Mesodermal cell (in vitro differentiated cells): ENCODE data around the gene FBXO17.

Source experiments
- H3K27ac ChIP-seq: 2 replicates; pipeline ENCODE4 v1.7.0; 2013; ENCODE audit warnings: mild to moderate bottlenecking, low read depth, low read length, moderate library complexity; ENCODE audit not compliant: severe bottlenecking
- H3K36me3 ChIP-seq: 2 replicates; pipeline ENCODE4 v1.7.1; 2013; ENCODE audit warnings: mild to moderate bottlenecking, low read length, moderate library complexity; ENCODE audit not compliant: control insufficient read depth, insufficient read depth
- H3K4me1 ChIP-seq: one replicate; pipeline ENCODE4 v1.7.1; 2013; ENCODE audit warnings: mild to moderate bottlenecking, low read length; ENCODE audit not compliant: insufficient read depth, control insufficient read depth, poor library complexity, severe bottlenecking
- H3K4me3 ChIP-seq: 2 replicates; pipeline ENCODE4 v1.7.0; 2013; ENCODE audit warnings: low read length, control low read depth, mild to moderate bottlenecking; ENCODE audit not compliant: insufficient read depth, poor library complexity, severe bottlenecking; ENCODE audit errors: extremely low read depth
- H3K9me3 ChIP-seq: 2 replicates; pipeline ENCODE4 v1.7.1; 2013; ENCODE audit warnings: mild to moderate bottlenecking, low read length, moderate library complexity; ENCODE audit not compliant: control insufficient read depth
- WGBS, 2 experiments: methylation state at CpG; one replicate each; pipeline ENCODE4 v1.1.5; 2013; ENCODE audit warnings: missing lambda C conversion rate in 2 of 2; ENCODE audit not compliant: insufficient coverage in 2 of 2; 5-methylcytosine and 5-hydroxymethylcytosine counted together

The FBXO17 gene

DNA sequence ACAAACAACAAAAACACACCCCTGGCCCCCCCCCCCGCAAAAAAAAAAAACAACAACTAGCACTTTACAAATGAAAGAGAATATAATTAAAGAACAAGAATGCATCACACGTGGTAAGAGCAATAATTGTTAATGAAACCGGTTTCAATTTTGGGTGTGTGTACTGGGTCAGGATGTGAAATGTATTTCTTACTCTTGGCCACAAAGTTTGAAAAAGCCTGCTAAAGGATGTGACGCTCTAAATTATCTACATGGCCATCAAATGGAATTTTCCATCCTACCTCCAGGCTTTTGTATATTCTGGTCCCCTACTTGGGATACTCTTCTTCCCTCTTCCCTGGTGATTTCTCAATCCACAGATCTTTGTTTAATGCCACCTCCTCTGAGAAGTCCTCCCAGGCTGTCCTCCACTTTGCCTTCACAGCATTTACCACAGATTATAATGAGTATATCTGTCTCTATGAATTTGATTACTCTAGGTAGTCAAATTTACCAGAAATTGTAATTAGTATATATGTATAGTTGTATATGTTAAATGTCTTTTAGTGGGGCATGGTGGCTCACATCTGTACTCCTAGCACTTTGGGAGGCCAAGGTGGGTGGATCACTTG is 47.0 kb downstream of the FBXO17 start:
- H3K4me1 ChIP-seq: peaks cover 4% of the 10 kb centered on the region
- no peak overlapping the region for H3K4me3 ChIP-seq
- WGBS, 2 experiments: 93 to 100% methylated on average over 1 to 2 of the region's 4 CpGs
- peaks cover 46% of the 10 kb centered on the region for H3K36me3 ChIP-seq
- no peak overlapping the region for H3K27ac ChIP-seq
- H3K9me3 ChIP-seq: peaks cover 2% of the 10 kb centered on the region

- Histone ChIP-seq H3K4me3 (no peak overlapping the region), H3K27ac (no peak overlapping the region)
These were observed 51.2 kb downstream of the FBXO17 start for GRCh38 chr19:38924388-38924787.

GRCh38 chr19:38922482-38922881 is 53.1 kb downstream of the FBXO17 start:
- 94 to 95% methylated on average over 2 to 4 of the region's 5 CpGs for WGBS, 2 experiments
- H3K27ac ChIP-seq: no peak overlapping the region
- no peaks in the 10 kb centered on the region for H3K4me1 ChIP-seq
- H3K36me3 ChIP-seq: peaks cover 40% of the 10 kb centered on the region
- no peaks in the 10 kb centered on the region for H3K9me3 ChIP-seq
- no peak overlapping the region for H3K4me3 ChIP-seq

More at GRCh38 chr19:38924388-38924787, 51.2 kb downstream of the FBXO17 start:
- Histone ChIP-seq H3K4me1 (no peaks in the 10 kb centered on the region), H3K9me3 (no peaks in the 10 kb centered on the region), H3K36me3 (peaks cover 45% of the 10 kb centered on the region)
- 97 to 98% methylated on average over 7 of the region's 7 CpGs for WGBS, 2 experiments

DNA sequence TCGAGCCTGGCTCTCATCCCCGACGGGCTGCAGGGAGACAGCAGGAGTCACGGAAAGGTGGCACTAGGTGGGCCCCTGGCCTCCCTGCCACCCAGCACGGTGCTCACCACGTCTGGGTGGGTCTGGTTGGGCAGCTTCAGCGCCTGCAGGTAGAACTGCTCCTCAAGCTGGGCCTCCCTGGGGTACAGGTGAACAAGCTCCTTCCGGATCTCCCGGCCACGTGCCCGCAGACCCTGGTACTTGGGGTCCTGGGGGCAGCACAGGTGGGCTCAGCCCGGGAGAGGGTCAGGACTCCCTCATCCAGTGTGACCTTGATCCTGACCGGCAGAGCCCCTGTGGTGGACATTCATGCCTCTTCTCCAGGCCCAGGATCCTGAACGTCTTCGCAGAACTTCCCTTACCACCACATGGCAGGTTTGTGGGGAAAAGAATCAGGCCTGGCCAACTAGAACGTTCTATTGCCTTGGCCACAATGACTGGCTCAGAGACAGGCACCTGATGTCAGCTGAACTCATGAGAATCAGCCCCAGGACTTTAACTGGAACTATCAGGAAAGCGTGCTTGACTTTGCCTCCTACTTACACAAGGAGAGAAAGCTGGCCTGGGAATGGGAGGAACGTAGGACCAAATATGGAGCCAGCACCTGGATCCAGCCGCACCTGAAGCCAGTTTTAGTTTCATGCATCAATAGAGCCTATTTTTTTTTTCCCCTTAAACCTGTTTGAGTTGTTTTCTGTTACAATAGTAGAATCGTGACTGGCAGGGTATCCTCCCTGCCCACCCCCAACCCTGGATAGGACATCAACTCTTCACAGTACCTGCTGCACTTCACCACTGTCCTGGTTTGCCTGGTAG is 53.9 kb downstream of the FBXO17 start:
- H3K9me3 ChIP-seq: no peaks in the 10 kb centered on the region
- H3K36me3 ChIP-seq: peaks cover 40% of the 10 kb centered on the region
- no peak overlapping the region for H3K4me3 ChIP-seq
- H3K4me1 ChIP-seq: no peaks in the 10 kb centered on the region
- 96 to 98% methylated on average over 15 to 16 of the region's 20 CpGs for WGBS, 2 experiments
- H3K27ac ChIP-seq: no peak overlapping the region

- 87 to 90% methylated on average over 8 to 9 of the region's 14 CpGs for WGBS, 2 experiments
- H3K36me3 ChIP-seq: peaks cover 34% of the 10 kb centered on the region
- H3K4me3 ChIP-seq: no peak overlapping the region
- no peaks in the 10 kb centered on the region for H3K4me1 ChIP-seq
- H3K9me3 ChIP-seq: no peaks in the 10 kb centered on the region
- H3K27ac ChIP-seq: no peak overlapping the region
These were observed 54.7 kb downstream of the FBXO17 start for GRCh38 chr19:38920602-38921419.

DNA sequence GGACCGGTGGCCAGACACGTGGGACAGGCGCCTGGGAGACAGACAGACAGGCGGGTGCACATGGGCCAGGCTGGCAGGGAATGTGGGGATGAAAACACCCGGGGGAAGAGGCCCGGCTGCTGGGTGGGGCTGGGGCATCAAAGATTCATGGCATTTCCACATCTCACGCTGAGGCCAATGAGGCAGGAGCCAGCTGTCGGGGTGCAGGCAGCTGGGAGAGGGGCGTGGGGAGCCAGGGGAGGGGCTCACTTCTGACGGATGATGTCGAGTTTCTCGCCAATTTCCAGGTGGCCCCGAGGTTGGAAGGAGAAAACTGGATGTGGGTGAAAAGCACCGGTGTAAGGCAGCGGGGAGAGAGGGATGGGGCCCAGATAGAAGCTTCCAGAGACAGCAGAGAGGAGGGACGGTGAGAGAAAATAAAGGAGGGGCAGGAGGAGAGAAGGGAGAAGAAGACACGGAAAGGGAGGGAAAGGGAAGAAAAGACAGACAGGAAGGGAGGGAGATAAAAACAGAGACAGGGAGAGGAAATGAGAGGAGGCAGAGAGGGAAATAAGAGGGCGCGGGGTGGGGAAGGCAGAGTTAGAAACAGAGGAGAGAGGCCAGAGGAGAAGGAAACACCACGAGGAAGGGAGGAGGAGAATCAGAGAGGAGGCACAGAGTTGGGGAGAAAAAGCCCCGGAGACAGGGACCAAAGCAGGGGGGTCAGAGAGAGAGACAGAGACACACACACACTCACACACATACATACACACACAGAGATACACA is 55.5 kb downstream of the FBXO17 start:
- H3K36me3 ChIP-seq: peaks cover 28% of the 10 kb centered on the region
- WGBS, 2 experiments: 93 to 95% methylated on average over 19 to 20 of the region's 21 CpGs
- H3K27ac ChIP-seq: no peak overlapping the region
- H3K4me1 ChIP-seq: no peaks in the 10 kb centered on the region
- no peak overlapping the region for H3K4me3 ChIP-seq
- H3K9me3 ChIP-seq: no peaks in the 10 kb centered on the region

- H3K27ac ChIP-seq: no peak overlapping the region
- no peak overlapping the region for H3K4me3 ChIP-seq
- WGBS, 2 experiments: 80 to 93% methylated on average over 2 to 9 of the region's 10 CpGs
- H3K9me3 ChIP-seq: no peaks in the 10 kb centered on the region
- H3K4me1 ChIP-seq: no peaks in the 10 kb centered on the region
- H3K36me3 ChIP-seq: peaks cover 15% of the 10 kb centered on the region
These were observed 57.0 kb downstream of the FBXO17 start for GRCh38 chr19:38918526-38918925.

DNA sequence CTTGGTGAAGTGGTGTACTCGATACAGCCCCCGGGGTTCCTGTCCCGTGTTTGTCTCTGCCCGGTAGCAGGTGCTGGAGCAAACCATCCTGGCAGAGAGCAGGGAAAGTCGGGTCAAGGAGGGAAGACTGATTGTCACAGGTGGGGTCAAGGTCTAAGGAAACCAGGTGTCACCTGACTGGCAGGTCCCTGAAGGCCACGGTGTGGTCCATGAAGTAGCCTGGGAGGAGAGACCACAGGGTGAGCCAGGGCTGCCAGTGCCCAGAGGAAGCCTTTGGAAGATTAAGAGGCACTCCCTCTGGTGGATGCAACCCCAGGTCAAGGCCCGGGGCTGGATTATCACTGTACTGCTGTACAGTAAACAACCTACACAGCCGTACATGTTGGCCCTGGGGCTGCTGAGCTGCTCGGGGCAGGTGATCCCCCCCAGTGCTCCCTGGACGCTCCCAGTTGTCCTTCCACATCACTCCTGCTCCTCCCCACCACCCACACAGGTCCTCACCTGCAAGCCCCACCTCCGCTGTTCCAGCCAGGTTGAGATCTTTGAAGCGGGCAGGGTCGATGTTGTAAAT is 57.5 kb downstream of the FBXO17 start:
- Histone ChIP-seq H3K36me3 (peaks cover 14% of the 10 kb centered on the region), H3K27ac (no peak overlapping the region), H3K4me1 (no peaks in the 10 kb centered on the region), H3K9me3 (no peaks in the 10 kb centered on the region), H3K4me3 (no peak overlapping the region)
- WGBS, 2 experiments: 93 to 94% methylated on average over 8 to 10 of the region's 13 CpGs

DNA sequence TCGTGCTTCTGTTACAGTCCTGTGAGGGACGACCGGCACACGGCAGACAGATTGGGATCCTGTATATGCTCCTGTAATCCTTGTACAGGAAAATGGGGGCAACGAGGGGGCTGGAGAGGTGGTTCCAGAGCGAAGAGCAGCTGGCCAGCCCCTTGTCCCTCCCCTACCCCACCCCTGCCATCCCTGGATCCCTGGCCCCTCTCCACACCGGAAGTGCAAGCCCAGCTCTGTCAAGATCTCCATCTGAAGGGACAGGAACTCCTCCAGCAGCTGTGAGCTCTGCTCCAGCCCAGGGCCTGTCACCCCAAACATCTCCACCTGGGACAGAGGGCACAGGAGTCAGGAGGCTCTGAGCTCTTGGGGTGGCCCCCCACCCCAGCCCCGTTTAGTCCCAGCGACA is 58.0 kb downstream of the FBXO17 start:
- no peaks in the 10 kb centered on the region for H3K9me3 ChIP-seq
- no peak overlapping the region for H3K27ac ChIP-seq
- no peak overlapping the region for H3K4me3 ChIP-seq
- peaks cover 12% of the 10 kb centered on the region for H3K36me3 ChIP-seq
- 94 to 98% methylated on average over 3 to 7 of the region's 9 CpGs for WGBS, 2 experiments
- no peaks in the 10 kb centered on the region for H3K4me1 ChIP-seq
